ENCODE data around the gene ZDHHC12. TPM values are rescaled to one million over a fixed set of nuclear protein-coding genes. Genes with fewer than 3 reads are reported as not detected.
A peak's percentile ranks its signal among the peaks of the same experiment; 100 is the strongest.

The ZDHHC12 gene
- total and polyA plus RNA-seq, 4 donors, result 22.6 to 103 (median 63.4) TPM

- H3K9ac ChIP-seq (ENCODE audit: insufficient read depth in 1 of 2, low read length in 2 of 2), result peak within 1 kb of the TSS; percentile 91 to 93
- H3K27me3 ChIP-seq (ENCODE audit: control insufficient read depth in 3 of 3, insufficient read depth in 3 of 3, low read length in 2 of 3), result no peaks in the 10 kb centered on the region
- TF ChIP-seq, protein P1, sequence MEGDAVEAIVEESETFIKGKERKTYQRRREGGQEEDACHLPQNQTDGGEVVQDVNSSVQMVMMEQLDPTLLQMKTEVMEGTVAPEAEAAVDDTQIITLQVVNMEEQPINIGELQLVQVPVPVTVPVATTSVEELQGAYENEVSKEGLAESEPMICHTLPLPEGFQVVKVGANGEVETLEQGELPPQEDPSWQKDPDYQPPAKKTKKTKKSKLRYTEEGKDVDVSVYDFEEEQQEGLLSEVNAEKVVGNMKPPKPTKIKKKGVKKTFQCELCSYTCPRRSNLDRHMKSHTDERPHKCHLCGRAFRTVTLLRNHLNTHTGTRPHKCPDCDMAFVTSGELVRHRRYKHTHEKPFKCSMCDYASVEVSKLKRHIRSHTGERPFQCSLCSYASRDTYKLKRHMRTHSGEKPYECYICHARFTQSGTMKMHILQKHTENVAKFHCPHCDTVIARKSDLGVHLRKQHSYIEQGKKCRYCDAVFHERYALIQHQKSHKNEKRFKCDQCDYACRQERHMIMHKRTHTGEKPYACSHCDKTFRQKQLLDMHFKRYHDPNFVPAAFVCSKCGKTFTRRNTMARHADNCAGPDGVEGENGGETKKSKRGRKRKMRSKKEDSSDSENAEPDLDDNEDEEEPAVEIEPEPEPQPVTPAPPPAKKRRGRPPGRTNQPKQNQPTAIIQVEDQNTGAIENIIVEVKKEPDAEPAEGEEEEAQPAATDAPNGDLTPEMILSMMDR (IDR thresholded peaks at IDR 0.05; ENCODE audit: control extremely low read depth, extremely low read depth), result no peak
- ATAC-seq (ENCODE audit: insufficient read depth, low FRiP score) (peak; percentile 99), DNase-seq (peak; percentile 90 to 94 (median 92))
- peaks cover 3 to 8% (median 5%) of the 10 kb centered on the region in 5 donors for H3K4me1 ChIP-seq (ENCODE audit: control insufficient read depth in 5 of 5, insufficient read depth in 5 of 5, low read length in 5 of 5)
- H3K27ac ChIP-seq (ENCODE audit: low read depth in 1 of 2, low read length in 1 of 2), result peak within 1 kb of the TSS; percentile 85 to 97
- H3K36me3 ChIP-seq (ENCODE audit: control insufficient read depth in 4 of 4, insufficient read depth in 4 of 4, low read length in 4 of 4), result peaks cover 0 to 4% (median 0%) of the 10 kb centered on the region in 4 donors
- H3K9me3 ChIP-seq (ENCODE audit: control insufficient read depth in 4 of 4, insufficient read depth in 3 of 4, low read length in 3 of 4), result no peaks in the 10 kb centered on the region
- H3K4me3 ChIP-seq, result peak within 1 kb of the TSS; percentile 93
- 0 to 1% methylated on average over 61 to 72 of the region's 72 CpGs for WGBS, 2 donors
Observed at GRCh38 chr9:128771745-128772519, 48.0 kb upstream of the ZDHHC12 start, which contains the start of gene ZER1. Gene ZER1 (minus strand): TSS chr9:128771927. CDS start chr9:128755565, 16,362 bp downstream.

GRCh38 chr9:128771094-128771721 lies 47.3 kb upstream of the ZDHHC12 start:
- no peaks in the 10 kb centered on the region for H3K27me3 ChIP-seq (ENCODE audit: control insufficient read depth in 3 of 3, insufficient read depth in 3 of 3, low read length in 2 of 3)
- H3K9me3 ChIP-seq (ENCODE audit: control insufficient read depth in 4 of 4, insufficient read depth in 3 of 4, low read length in 3 of 4), result no peaks in the 10 kb centered on the region
- peak overlapping the region; percentile 85 to 96 for H3K27ac ChIP-seq (ENCODE audit: low read depth in 1 of 2, low read length in 1 of 2)
- peaks cover 3 to 8% (median 5%) of the 10 kb centered on the region in 5 donors for H3K4me1 ChIP-seq (ENCODE audit: control insufficient read depth in 5 of 5, insufficient read depth in 5 of 5, low read length in 5 of 5)
- 1% methylated on average over 28 of the region's 28 CpGs for WGBS, 2 donors
- H3K9ac ChIP-seq (ENCODE audit: insufficient read depth in 1 of 2, low read length in 2 of 2), result peak overlapping the region; percentile 91 to 93
- peak in 1 of 3 donors; percentile 18 for DNase-seq
- TF ChIP-seq, protein P1 (IDR thresholded peaks at IDR 0.05; ENCODE audit: control extremely low read depth, extremely low read depth), result no peak
- peak; percentile 10 for ATAC-seq (ENCODE audit: insufficient read depth, low FRiP score)
- H3K4me3 ChIP-seq, result peak overlapping the region; percentile 93
- H3K36me3 ChIP-seq (ENCODE audit: control insufficient read depth in 4 of 4, insufficient read depth in 4 of 4, low read length in 4 of 4), result peaks cover 0 to 4% (median 0%) of the 10 kb centered on the region in 4 donors

DNA sequence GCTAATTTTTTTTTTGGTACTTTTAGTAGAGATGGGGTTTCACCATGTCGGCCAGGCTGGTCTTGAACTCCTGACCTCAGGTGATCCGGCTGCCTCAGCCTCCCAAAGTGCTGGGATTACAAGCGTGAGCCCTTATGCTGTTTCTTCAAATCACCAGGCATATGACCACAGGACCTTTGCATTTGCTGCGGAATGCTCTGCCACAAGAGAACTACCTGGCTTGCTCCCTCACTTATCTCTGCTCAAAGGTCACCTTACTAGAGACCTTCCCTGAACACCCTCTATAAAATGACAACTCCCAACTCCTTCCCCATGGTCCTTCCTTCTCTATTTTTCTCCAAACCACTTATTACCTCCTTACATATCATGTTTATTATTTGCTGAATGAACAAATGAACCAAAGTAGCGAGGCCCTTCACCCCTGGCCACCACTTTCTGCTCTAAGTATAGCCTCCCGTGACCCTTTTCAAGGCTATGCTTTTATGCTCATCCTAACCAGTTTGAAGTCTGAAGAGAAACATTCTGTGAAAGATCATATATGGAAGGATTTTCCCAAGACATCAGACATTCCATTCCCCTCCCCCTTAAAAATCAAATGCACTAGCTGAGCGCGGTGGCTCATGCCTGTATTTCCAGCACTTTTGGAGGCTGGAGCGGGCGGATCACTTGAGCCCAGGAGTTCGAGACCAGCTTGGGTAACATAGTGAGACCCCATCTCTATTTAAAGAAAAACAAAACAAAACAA lies 46.5 kb upstream of the ZDHHC12 start:
- peak overlapping the region in 1 of 2 donors; percentile 85 for H3K27ac ChIP-seq (ENCODE audit: low read depth in 1 of 2, low read length in 1 of 2)
- DNase-seq, result no peak
- H3K4me3 ChIP-seq, result no peak overlapping the region
- 76 to 90% methylated on average over 11 of the region's 11 CpGs for WGBS, 2 donors
- peak overlapping the region in 1 of 2 donors; percentile 93 for H3K9ac ChIP-seq (ENCODE audit: insufficient read depth in 1 of 2, low read length in 2 of 2)
- no peaks in the 10 kb centered on the region for H3K27me3 ChIP-seq (ENCODE audit: control insufficient read depth in 3 of 3, insufficient read depth in 3 of 3, low read length in 2 of 3)
- H3K9me3 ChIP-seq (ENCODE audit: control insufficient read depth in 4 of 4, insufficient read depth in 3 of 4, low read length in 3 of 4), result no peaks in the 10 kb centered on the region
- ATAC-seq (ENCODE audit: insufficient read depth, low FRiP score), result no peak
- peaks cover 0 to 4% (median 0%) of the 10 kb centered on the region in 4 donors for H3K36me3 ChIP-seq (ENCODE audit: control insufficient read depth in 4 of 4, insufficient read depth in 4 of 4, low read length in 4 of 4)
- TF ChIP-seq, protein P1 (IDR thresholded peaks at IDR 0.05; ENCODE audit: control extremely low read depth, extremely low read depth), result no peak
- peaks cover 3 to 8% (median 5%) of the 10 kb centered on the region in 5 donors for H3K4me1 ChIP-seq (ENCODE audit: control insufficient read depth in 5 of 5, insufficient read depth in 5 of 5, low read length in 5 of 5)
